Endothelial cell of umbilical vein (primary cell): Measurements from ENCODE around the gene TAF11L12. TPM values are rescaled to one million over a fixed set of nuclear protein-coding genes. Genes with fewer than 3 reads are reported as not detected.
"Not testable (repeated sequence)": the region's sequence is repeated elsewhere in the genome, so short reads cannot be mapped to it uniquely, and the experiment has no call there.

Experiments
- BruUV-seq: library from RNA; stranded (reverse); fragments of 400-500 nt; replicated peaks from 2 replicates; lab custom pipeline; 2021; lab: Mats Ljungman, UMichigan
- CTCF ChIA-PET: fragments of 300-600, 350-600 bp; sonication (Branson Sonifier 250); formaldehyde crosslinking; loops from one replicate; lab custom pipeline; 2021; ENCODE audit warnings: antibody characterized with exemption, inconsistent platforms; lab: Charles Lee
- POLR2A ChIA-PET: fragments of 300-600, 350-600 bp; sonication (Branson Sonifier 250); formaldehyde crosslinking; loops from one replicate; lab custom pipeline; 2021; ENCODE audit warnings: antibody characterized with exemption, inconsistent platforms; lab: Charles Lee
- DNase-seq: peaks from one replicate; pipeline ENCODE4 v3.0.0-alpha.2; 2011; ENCODE audit warnings: low read depth, low spot score
- FAIRE-seq: peaks from 2 replicates; lab custom pipeline; 2011; peaks lifted over from hg19 to GRCh38; lab: Jason Lieb, UNC
- H2AFZ ChIP-seq: 2 replicates; pipeline ENCODE4 v1.6.0; 2012; ENCODE audit warnings: low read depth, low read length, control low read depth, inconsistent platforms
- H3K27ac ChIP-seq: 2 replicates; pipeline ENCODE4 v1.5.1; 2011; ENCODE audit warnings: low read depth, mild to moderate bottlenecking, control low read depth, low read length, moderate library complexity; ENCODE audit not compliant: insufficient read depth
- H3K27me3 ChIP-seq, 2 experiments: 2 replicates each; pipeline versions ENCODE4 v1.6.0 to v1.6.1; 2011; ENCODE audit warnings: low read length in 2 of 2, mixed read lengths in 1 of 2; ENCODE audit not compliant: control insufficient read depth in 2 of 2, insufficient read depth in 2 of 2
- H3K36me3 ChIP-seq, 2 experiments: 2 replicates in 1 of 2; 3 replicates in 1 of 2; pipeline ENCODE4 v1.5.1; 2011; ENCODE audit warnings: low read length in 2 of 2, mild to moderate bottlenecking in 1 of 2, moderate library complexity in 1 of 2; ENCODE audit not compliant: control insufficient read depth in 2 of 2, insufficient read depth in 2 of 2; ENCODE audit errors: extremely low read depth in 1 of 2
- H3K4me1 ChIP-seq: 3 replicates; pipeline ENCODE4 v1.5.1; 2011; ENCODE audit warnings: mild to moderate bottlenecking, low read length; ENCODE audit not compliant: control insufficient read depth, insufficient read depth; ENCODE audit errors: extremely low read depth
- H3K4me2 ChIP-seq: 2 replicates; pipeline ENCODE4 v1.6.1; 2011; ENCODE audit warnings: low read length, control low read depth, mixed read lengths; ENCODE audit not compliant: insufficient read depth
- H3K4me3 ChIP-seq, 3 experiments: fragments of 200-600 bp in 1 of 3; sonication (generic), shearing (Covaris generic) in 1 of 3; replicated peaks in 1 of 3; 2 replicates each; pipeline ENCODE4 v1.5.1; 2011 to 2016; ENCODE audit warnings: control low read depth in 3 of 3, low read length in 3 of 3, mild to moderate bottlenecking in 2 of 3, inconsistent platforms in 1 of 3, low read depth in 1 of 3, moderate library complexity in 1 of 3; ENCODE audit not compliant: insufficient read depth in 1 of 3
- H3K79me2 ChIP-seq: 2 replicates; pipeline ENCODE4 v1.6.0; 2012; ENCODE audit warnings: low read length, inconsistent platforms; ENCODE audit not compliant: control insufficient read depth, insufficient read depth
- H3K9ac ChIP-seq: replicated peaks from 2 replicates; pipeline ENCODE3; 2011; ENCODE audit warnings: low read length, control low read depth; ENCODE audit not compliant: insufficient read depth; ENCODE audit errors: extremely low read depth
- H3K9me1 ChIP-seq: replicated peaks from 3 replicates; pipeline ENCODE4 v1.6.0; 2011; ENCODE audit warnings: mild to moderate bottlenecking, low read length; ENCODE audit not compliant: control insufficient read depth, insufficient read depth; ENCODE audit errors: extremely low read depth
- H3K9me3 ChIP-seq: replicated peaks from 2 replicates; pipeline ENCODE4 v1.5.1; 2012; ENCODE audit warnings: low read length, inconsistent platforms; ENCODE audit not compliant: control insufficient read depth, insufficient read depth
- H4K20me1 ChIP-seq: replicated peaks from 2 replicates; pipeline ENCODE3; 2011; ENCODE audit warnings: mild to moderate bottlenecking, low read length; ENCODE audit not compliant: control insufficient read depth, insufficient read depth; ENCODE audit errors: extremely low read depth
- EZH2 ChIP-seq: IDR thresholded peaks from 2 replicates; pipeline ENCODE4 v1.6.1; 2012; ENCODE audit warnings: borderline replicate concordance, low read depth, mild to moderate bottlenecking, moderate library complexity, low read length, inconsistent platforms; ENCODE audit not compliant: severe bottlenecking
- FOS ChIP-seq: IDR thresholded peaks from 2 replicates; pipeline ENCODE4 v1.6.1; 2011; ENCODE audit warnings: mild to moderate bottlenecking, low read length, moderate library complexity, borderline replicate concordance; ENCODE audit not compliant: insufficient read depth
- GATA2 ChIP-seq: IDR thresholded peaks from 2 replicates; pipeline ENCODE4 v1.7.0; 2011; ENCODE audit warnings: low read depth, mild to moderate bottlenecking, moderate library complexity, mixed read lengths, low read length; ENCODE audit not compliant: insufficient read length, insufficient read depth
- JUN ChIP-seq: IDR thresholded peaks from 2 replicates; pipeline ENCODE4 v1.6.1; 2011; ENCODE audit warnings: borderline replicate concordance, low read depth; ENCODE audit not compliant: insufficient read length, insufficient read depth
- MYC ChIP-seq: IDR thresholded peaks from one replicate; pipeline ENCODE4 v1.6.1; 2011; ENCODE audit warnings: mild to moderate bottlenecking, low read depth, low read length
- POLR2A ChIP-seq: IDR thresholded peaks from 2 replicates; pipeline ENCODE4 v1.6.1; 2012; ENCODE audit warnings: low read depth, mild to moderate bottlenecking, control low read depth, low read length
- POLR2AphosphoS5 ChIP-seq: IDR thresholded peaks from 2 replicates; pipeline ENCODE4 v1.6.1; 2012; ENCODE audit warnings: low read depth, mild to moderate bottlenecking, control low read depth, low read length, moderate library complexity; ENCODE audit not compliant: insufficient read depth
- dilution Hi-C: fragments of 300-500 bp; cut with MboI; formaldehyde crosslinking; loops from one replicate; pipeline ENCODE4 v1.15.0; 2019; ENCODE audit warnings: low sequenced_read_pairs; ENCODE audit not compliant: extremely low pct_ligation_motif_present
- intact Hi-C: fragments of 100-400 bp; cut with micrococcal nuclease; formaldehyde crosslinking; loops from one replicate; pipeline ENCODE4 v1.10.0; 2022
- polyA plus RNA-seq, 4 experiments: library from polyadenylated mRNA; depleted of rRNA in 3 of 4; stranded (reverse) in 3 of 4; unstranded in 1 of 4; fragments of >200 nt; gene quantifications; 2 replicates each; pipeline versions ENCODE4 v1.2.1 to v1.2.3, GENCODE V29; 2011 to 2012; ENCODE audit warnings: missing spikeins in 1 of 4
- total RNA-seq: library from RNA; stranded (reverse); gene quantifications from 2 replicates; pipeline ENCODE4 v1.2.3, GENCODE V29; 2021
- TF ChIP-seq, protein P1 (sequence below), 2 donors: IDR thresholded peaks; 1 replicate in 1 of 2; 2 replicates in 1 of 2; pipeline ENCODE4 v1.5.1; 2011; ENCODE audit warnings: low read length in 2 of 2, mild to moderate bottlenecking in 2 of 2, moderate library complexity in 2 of 2, control low read depth in 1 of 2, inconsistent platforms in 1 of 2, low read depth in 1 of 2; ENCODE audit not compliant: insufficient read depth in 1 of 2; ENCODE audit errors: extremely low read depth in 1 of 2
- TF ChIP-seq, protein P2 (sequence below): IDR thresholded peaks from 2 replicates; pipeline ENCODE4 v1.6.1; 2011; ENCODE audit not compliant: insufficient read depth, insufficient read length

TAF11L12 gene
- total and polyA plus RNA-seq, 2 donors (not counting 3 experiments of a cell fraction or from before 2014, with no cell fraction given): not detected

- CTCF ChIA-PET, intact Hi-C loops, POLR2A ChIA-PET, H3K27me3 ChIP-seq, H3K9me1 ChIP-seq, H3K9me3 ChIP-seq, FAIRE-seq, H3K4me2 ChIP-seq, H3K4me3 ChIP-seq, H3K79me2 ChIP-seq, BruUV-seq, H3K36me3 ChIP-seq, H4K20me1 ChIP-seq, H2AFZ ChIP-seq, H3K9ac ChIP-seq, DNase-seq, H3K4me1 ChIP-seq, dilution Hi-C loops, H3K27ac ChIP-seq: not testable (repeated sequence)
These were observed 21.6 kb downstream of the TAF11L12 start, which contains the start of gene TAF11L13 for GRCh38 chr5:17631788-17632187. TSS of gene TAF11L13 (plus strand) at chr5:17632088.

DNA sequence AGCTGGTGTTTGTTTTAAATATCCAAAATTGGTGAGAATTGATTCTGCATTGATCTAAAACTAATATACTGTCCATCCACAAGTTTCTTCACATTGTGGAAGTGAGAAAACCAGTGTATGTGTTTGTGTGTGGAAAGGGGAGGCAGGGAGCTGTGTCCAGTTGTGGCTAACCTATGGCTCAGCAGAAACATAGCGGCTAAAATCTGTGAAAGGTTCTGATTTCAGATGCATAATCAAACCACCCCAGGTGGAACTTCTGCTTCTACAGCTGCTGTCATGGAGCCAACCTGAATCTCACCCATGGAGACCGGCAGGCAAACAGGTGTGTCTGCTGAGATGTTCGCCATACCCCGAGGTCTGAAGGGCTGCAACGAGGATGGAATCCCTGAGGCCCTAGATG, 24.0 kb downstream of the TAF11L12 start, which contains the start of gene TAF11L14:
Gene TAF11L14, plus strand, starts transcription at position 301 of the 400 bp plus-strand sequence.
- ChIA-PET POLR2A (no interaction called here), CTCF (no interaction called here)
- H3K79me2 ChIP-seq: no peaks in the 10 kb centered on the region
- FAIRE-seq (no peak), DNase-seq (no peak)
- no peaks in the 10 kb centered on the region for H3K4me1 ChIP-seq
- no peak within 1 kb of the TSS for H3K4me3 ChIP-seq
- no peaks in the 10 kb centered on the region for H3K9me1 ChIP-seq
- no peak within 1 kb of the TSS for H2AFZ ChIP-seq
- no peaks in the 10 kb centered on the region for H3K36me3 ChIP-seq
- no peaks in the 10 kb centered on the region for H3K27me3 ChIP-seq
- H3K9ac ChIP-seq: no peak within 1 kb of the TSS
- dilution Hi-C loops: no loop called here
- no peaks in the 10 kb centered on the region for H3K9me3 ChIP-seq
- H3K4me2 ChIP-seq: no peak within 1 kb of the TSS
- no peaks in the 10 kb centered on the region for H4K20me1 ChIP-seq
- intact Hi-C loops: no loop called here
- BruUV-seq: no TSS peak
- H3K27ac ChIP-seq: no peak within 1 kb of the TSS
- TF ChIP-seq POLR2A (no peak), FOS (no peak), MYC (no peak), EZH2 (no peak), JUN (no peak), POLR2AphosphoS5 (no peak), GATA2 (no peak)
- TF ChIP-seq, protein P1, sequence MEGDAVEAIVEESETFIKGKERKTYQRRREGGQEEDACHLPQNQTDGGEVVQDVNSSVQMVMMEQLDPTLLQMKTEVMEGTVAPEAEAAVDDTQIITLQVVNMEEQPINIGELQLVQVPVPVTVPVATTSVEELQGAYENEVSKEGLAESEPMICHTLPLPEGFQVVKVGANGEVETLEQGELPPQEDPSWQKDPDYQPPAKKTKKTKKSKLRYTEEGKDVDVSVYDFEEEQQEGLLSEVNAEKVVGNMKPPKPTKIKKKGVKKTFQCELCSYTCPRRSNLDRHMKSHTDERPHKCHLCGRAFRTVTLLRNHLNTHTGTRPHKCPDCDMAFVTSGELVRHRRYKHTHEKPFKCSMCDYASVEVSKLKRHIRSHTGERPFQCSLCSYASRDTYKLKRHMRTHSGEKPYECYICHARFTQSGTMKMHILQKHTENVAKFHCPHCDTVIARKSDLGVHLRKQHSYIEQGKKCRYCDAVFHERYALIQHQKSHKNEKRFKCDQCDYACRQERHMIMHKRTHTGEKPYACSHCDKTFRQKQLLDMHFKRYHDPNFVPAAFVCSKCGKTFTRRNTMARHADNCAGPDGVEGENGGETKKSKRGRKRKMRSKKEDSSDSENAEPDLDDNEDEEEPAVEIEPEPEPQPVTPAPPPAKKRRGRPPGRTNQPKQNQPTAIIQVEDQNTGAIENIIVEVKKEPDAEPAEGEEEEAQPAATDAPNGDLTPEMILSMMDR (IDR thresholded peaks at IDR 0.05; ENCODE audit: extremely low read depth in 1 of 2, insufficient read depth in 1 of 2, low read depth in 1 of 2, low read length in 2 of 2): no peak
- TF ChIP-seq, protein P2, sequence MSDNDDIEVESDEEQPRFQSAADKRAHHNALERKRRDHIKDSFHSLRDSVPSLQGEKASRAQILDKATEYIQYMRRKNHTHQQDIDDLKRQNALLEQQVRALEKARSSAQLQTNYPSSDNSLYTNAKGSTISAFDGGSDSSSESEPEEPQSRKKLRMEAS: no peak

GRCh38 chr5:17649232-17649631, 39.0 kb downstream of the TAF11L12 start:
- H3K4me2 ChIP-seq, H3K4me1 ChIP-seq, POLR2A ChIA-PET, H3K36me3 ChIP-seq, H3K9me3 ChIP-seq, BruUV-seq, CTCF ChIA-PET, H3K79me2 ChIP-seq, intact Hi-C loops, H3K9me1 ChIP-seq, DNase-seq, FAIRE-seq, dilution Hi-C loops, H3K27me3 ChIP-seq, H3K4me3 ChIP-seq, H4K20me1 ChIP-seq, H2AFZ ChIP-seq, H3K27ac ChIP-seq, H3K9ac ChIP-seq: not testable (repeated sequence)
